ENCODE data around the gene MXRA8.

DNA sequence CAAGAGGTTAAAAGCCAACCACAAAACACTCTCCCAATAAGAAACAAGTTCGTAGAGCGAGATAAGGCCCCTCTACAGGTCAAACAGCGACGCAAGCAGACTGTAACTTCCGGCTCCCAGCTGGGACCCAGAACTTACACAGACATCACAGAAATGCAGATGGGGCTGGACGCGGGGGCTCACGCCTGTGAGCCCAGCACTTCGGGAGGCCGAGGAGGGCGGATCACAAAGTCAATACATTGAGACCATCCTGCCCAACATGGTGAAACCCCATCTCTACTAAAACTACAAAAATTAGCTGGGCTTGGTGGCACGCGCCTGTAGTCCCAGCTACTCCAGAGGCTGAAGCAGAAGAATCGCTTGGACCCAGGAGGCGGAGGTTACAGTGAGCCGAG, 29.7 kb upstream of the MXRA8 start:
- TF ChIP-seq, protein P1, sequence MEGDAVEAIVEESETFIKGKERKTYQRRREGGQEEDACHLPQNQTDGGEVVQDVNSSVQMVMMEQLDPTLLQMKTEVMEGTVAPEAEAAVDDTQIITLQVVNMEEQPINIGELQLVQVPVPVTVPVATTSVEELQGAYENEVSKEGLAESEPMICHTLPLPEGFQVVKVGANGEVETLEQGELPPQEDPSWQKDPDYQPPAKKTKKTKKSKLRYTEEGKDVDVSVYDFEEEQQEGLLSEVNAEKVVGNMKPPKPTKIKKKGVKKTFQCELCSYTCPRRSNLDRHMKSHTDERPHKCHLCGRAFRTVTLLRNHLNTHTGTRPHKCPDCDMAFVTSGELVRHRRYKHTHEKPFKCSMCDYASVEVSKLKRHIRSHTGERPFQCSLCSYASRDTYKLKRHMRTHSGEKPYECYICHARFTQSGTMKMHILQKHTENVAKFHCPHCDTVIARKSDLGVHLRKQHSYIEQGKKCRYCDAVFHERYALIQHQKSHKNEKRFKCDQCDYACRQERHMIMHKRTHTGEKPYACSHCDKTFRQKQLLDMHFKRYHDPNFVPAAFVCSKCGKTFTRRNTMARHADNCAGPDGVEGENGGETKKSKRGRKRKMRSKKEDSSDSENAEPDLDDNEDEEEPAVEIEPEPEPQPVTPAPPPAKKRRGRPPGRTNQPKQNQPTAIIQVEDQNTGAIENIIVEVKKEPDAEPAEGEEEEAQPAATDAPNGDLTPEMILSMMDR (IDR thresholded peaks at IDR 0.05) = no peak
- no peak for TF ChIP-seq POLR2A (IDR thresholded peaks at IDR 0.05)

All from thyroid gland (tissue), 4 donors.